ENCODE measurements around the gene KCNG4.

The KCNG4 gene, protein sequence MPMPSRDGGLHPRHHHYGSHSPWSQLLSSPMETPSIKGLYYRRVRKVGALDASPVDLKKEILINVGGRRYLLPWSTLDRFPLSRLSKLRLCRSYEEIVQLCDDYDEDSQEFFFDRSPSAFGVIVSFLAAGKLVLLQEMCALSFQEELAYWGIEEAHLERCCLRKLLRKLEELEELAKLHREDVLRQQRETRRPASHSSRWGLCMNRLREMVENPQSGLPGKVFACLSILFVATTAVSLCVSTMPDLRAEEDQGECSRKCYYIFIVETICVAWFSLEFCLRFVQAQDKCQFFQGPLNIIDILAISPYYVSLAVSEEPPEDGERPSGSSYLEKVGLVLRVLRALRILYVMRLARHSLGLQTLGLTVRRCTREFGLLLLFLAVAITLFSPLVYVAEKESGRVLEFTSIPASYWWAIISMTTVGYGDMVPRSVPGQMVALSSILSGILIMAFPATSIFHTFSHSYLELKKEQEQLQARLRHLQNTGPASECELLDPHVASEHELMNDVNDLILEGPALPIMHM

GRCh38 chr16:84239909-84240308 lies at the start of gene KCNG4:
Gene KCNG4, minus strand, starts transcription at chr16:84240012. Its CDS starts 2,527 bp downstream, at chr16:84237485.
- DNase-seq (ENCODE audit: low spot score), result no peak

GRCh38 chr16:84288902-84289301 lies 49.1 kb upstream of the KCNG4 start:
- no peak for DNase-seq (ENCODE audit: low spot score)

DNA sequence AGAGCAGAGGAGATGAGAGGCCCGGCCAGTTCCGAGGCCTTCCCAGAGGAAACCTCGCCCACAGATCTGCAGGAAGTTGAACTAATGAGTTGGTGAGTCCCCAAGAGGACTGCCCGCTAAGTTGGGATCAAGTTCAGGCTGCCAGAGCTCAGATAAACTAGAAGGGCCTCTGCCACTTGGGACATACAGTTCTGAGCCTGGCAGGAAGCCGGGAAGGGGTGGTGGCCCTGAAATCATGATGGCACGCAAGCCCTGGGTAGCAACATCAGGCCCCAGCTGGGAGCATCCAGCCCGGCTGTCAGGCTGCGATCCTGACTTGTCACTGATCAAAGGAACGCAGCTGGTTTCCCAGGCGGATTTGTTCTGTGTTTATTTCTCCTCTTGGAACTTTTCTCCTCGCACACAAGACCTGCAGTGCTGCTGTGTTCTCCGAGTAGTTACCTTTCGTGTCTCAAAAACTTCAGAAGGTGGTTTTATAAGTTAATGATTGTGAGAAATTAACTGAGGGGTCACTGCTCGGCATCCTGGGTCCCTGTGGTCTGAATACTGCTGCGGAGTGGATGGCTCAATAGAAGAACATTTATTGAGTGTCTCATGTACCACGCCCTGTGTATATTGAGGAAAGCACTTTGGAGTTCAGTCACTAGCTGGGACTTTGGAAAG lies 46.9 kb upstream of the KCNG4 start:
- DNase-seq (ENCODE audit: low spot score), result no peak

DNA sequence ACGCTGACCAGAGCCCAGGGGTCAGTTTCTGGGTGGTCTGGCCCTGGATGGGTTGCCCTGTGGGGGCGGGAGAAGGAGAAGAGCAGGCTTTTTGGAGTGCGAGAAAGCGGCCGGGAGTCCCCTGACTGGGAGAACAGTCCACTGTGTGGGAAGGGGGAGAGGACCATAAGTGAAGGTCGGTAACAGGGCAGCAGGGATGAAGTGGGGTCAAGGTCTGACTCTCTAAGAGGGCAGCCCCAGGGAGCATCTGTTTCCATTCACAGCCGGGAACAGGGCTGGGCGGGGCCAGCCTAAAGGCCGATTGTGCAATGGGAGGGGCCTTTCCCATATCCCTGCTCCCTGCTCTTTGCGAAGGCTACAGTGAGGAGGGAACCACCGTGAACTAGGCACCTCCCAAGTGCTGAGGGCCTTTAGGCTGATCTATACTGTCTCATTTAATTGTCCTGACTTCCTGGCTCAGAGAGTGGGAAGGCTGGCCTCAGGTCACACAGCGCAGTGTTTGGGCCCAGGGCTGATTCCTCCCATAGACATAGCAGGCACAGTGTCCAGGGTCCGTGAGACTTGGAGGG lies 44.4 kb upstream of the KCNG4 start:
- no peak for DNase-seq (ENCODE audit: low spot score)

GRCh38 chr16:84283314-84284153 lies 43.7 kb upstream of the KCNG4 start:
- no peak for DNase-seq (ENCODE audit: low spot score)

DNA sequence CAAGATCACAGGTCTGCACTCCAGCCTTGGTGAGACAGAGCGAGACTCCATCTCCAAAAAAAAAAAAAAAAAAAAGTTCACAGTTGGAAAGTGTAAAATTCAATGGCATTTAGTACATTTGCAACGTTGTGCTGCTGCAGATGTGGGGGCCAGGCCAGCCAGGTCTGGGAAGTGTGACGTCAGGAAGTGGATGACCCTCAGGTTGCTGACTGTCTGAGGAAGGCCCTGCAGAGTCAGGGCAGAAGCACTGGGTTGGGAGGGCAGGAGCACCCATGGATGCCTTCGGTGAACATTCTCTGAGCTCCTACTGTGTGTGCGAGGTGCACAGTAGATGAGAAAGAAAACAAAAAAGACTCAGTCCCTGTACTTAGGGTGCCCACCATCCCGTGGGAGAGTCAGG lies 42.7 kb upstream of the KCNG4 start:
- DNase-seq (ENCODE audit: low spot score), result no peak

DNA sequence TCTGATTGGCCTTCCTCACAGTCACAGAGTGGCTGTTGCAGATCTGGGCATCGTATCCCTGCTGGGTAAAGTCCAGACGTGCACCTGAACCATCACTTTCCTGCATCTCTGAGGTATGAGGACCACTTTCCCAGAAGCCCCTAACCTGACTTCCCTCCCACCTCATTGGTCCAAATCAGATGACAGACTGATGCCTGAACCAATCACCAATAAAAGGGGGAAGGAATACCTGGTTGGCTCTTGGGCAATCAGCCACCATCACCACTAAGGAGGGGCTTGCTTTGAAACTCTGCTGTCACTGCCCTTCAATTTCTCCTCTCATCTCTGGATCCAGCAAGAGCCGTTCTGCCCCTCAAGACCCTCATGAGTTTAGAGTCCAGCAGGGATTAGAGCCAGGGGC lies 41.3 kb upstream of the KCNG4 start:
- no peak for DNase-seq (ENCODE audit: low spot score)

GRCh38 chr16:84279881-84280280 lies 40.1 kb upstream of the KCNG4 start:
- DNase-seq (ENCODE audit: low spot score), result no peak

DNA sequence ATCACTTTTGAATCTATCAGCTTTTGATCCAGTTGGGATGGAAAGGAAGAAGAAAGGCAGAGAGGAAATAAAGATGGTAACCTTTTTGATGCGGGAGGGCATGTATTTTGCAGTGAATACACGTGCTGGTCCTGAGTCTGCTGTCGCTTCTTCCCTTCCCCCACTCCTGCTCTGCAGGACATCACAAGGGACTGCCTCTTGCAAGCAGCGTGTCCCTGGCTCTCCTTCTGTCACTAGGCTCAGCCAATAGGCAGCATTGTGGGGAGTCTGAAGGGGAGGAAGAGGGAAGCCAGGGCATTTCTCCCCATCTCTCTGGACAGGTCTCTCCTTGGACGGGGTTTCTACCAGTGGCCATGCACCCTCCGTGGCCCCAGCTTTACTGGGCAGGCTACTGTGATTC lies 39.2 kb upstream of the KCNG4 start:
- no peak for DNase-seq (ENCODE audit: low spot score)

DNA sequence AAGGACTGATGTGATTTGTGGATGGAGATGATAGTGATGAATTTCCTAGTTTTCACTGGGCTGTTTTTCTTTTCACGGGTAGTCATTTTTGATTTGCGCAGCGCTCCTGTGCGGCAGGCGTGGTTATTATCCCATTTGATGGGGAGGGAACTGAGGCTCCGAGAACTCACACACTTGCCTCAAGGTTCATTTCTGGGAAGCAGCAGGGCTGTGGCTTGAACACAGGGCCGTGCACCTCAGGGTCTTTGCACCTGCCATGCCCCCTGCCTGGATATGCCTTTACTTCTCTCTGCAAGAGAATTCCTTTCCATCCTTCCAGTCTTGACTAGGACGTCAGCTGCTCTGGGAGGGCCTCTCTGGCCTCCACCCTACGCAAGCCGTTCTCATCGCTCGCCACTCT lies 38.5 kb upstream of the KCNG4 start:
- no peak for DNase-seq (ENCODE audit: low spot score)

DNA sequence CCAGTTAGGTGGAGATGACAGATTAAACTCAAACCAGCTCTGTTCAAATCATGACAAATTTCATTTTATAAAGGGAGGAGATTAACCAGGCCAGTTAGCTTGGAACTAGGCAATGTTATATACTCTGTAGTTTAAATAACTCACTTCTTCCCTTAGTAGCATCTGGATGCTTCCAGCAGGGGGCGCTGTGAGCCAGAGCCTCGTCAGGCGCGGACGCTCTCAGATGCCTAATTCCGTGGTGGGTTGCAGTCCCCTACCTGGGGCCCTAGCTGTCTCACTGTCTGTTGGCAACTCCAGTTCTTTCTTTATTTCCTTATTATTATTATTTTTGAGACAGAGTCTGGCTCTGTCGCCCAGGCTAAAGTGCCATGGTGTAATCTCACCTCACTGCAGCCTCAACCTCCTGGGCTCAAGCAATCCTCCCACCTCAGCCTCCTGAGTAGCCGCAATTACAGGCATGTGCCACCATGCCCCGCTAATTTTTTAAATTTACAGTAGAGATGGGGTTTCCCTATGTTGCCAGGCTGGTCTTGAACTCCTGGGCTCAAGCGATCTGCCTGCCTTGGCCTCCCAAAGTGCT lies 37.5 kb upstream of the KCNG4 start:
- peak; percentile 64 for DNase-seq (ENCODE audit: low spot score)

- DNase-seq (ENCODE audit: low spot score), result no peak
These were observed 35.9 kb upstream of the KCNG4 start for GRCh38 chr16:84275585-84276151.

DNA sequence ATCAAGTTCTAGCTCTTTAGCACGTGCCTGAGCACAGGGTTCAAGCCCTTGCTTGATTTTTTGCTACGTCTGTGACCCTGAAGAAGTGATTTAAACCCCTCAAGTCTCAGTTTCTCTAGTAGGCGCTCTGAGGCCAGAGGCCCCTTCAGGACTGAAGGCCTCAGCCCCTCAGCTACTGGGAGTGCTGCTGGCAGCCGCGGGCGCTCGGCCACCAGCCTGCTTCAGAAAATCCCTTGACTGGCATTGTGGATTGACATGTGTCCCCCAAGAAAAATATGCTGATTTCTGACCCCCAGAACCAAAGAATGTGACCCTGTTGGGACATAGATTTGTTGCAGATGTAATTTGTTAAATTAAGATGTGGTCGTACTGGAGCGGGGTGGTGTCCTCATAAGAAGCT lies 34.7 kb upstream of the KCNG4 start:
- no peak for DNase-seq (ENCODE audit: low spot score)

GRCh38 chr16:84272740-84273320 lies 33.0 kb upstream of the KCNG4 start:
- DNase-seq (ENCODE audit: low spot score), result no peak

GRCh38 chr16:84271866-84272265 lies 32.1 kb upstream of the KCNG4 start:
- DNase-seq (ENCODE audit: low spot score), result no peak

GRCh38 chr16:84271037-84271436 lies 31.2 kb upstream of the KCNG4 start:
- no peak for DNase-seq (ENCODE audit: low spot score)

DNA sequence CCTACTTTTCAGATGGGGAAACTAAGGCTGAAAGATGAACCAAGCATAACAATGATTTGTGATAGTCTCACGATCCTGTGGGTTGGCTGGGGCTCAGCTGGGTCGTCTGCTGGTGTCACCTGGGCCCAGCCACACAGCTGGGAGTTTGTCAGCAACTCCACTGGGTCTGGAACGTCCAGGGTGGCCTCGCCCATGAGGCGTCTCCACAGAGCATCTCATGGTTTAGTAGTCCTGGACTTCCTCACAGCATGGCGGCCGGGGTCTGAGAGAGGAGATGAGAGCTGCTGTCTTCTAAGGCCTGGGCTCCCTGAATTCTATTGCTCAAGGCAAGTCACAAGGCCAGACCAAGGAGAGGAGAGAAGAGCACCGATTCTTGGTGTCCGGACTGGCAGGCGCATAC lies 30.7 kb upstream of the KCNG4 start:
- no peak for DNase-seq (ENCODE audit: low spot score)

- DNase-seq (ENCODE audit: low spot score), result no peak
These were observed 30.3 kb upstream of the KCNG4 start for GRCh38 chr16:84270071-84270470.

GRCh38 chr16:84268291-84269040 lies 28.7 kb upstream of the KCNG4 start:
- DNase-seq (ENCODE audit: low spot score), result no peak

- no peak for DNase-seq (ENCODE audit: low spot score)
These were observed 27.6 kb upstream of the KCNG4 start for GRCh38 chr16:84267380-84267779.
